Esophagus muscularis mucosa (tissue), 4 donors: Measurements from ENCODE around the gene CEACAM20.

Experiments
- CTCF ChIP-seq, 3 experiments: fragments of 200-600 bp in 2 of 3; fragments of 450-650 bp in 1 of 3; sonication (generic) in 2 of 3; IDR thresholded peaks; one replicate each; pipeline ENCODE4 v1.5.1; 2017 to 2019; ENCODE audit warnings: antibody characterized with exemption in 3 of 3, mild to moderate bottlenecking in 2 of 3, moderate library complexity in 1 of 3
- EP300 ChIP-seq: sonication (generic); formaldehyde crosslinking; IDR thresholded peaks from one replicate; pipeline ENCODE4 v1.6.1; 2017; ENCODE audit warnings: antibody characterized with exemption
- POLR2A ChIP-seq: fragments of 450-650 bp; IDR thresholded peaks from one replicate; pipeline ENCODE4 v1.6.1; 2017; ENCODE audit warnings: antibody characterized with exemption, moderate library complexity, mild to moderate bottlenecking, low read depth
- POLR2AphosphoS5 ChIP-seq, 2 donors: sonication (generic); formaldehyde crosslinking; IDR thresholded peaks; one replicate each; pipeline ENCODE4 v1.6.1; 2017; ENCODE audit warnings: antibody characterized with exemption in 2 of 2

- TF ChIP-seq CTCF (IDR thresholded peaks at IDR 0.05) (peak in 1 of 3 experiments; percentile 28), POLR2A (no peak), POLR2AphosphoS5 (IDR thresholded peaks at IDR 0.05) (no peak), EP300 (no peak)
These were observed 22.8 kb upstream of the CEACAM20 start for GRCh38 chr19:44552324-44552723.
